ENCODE data around the gene PRMT7.
"Not testable (repeated sequence)": the region's sequence is repeated elsewhere in the genome, so short reads cannot be mapped to it uniquely, and the experiment has no call there.

The PRMT7 gene

DNA sequence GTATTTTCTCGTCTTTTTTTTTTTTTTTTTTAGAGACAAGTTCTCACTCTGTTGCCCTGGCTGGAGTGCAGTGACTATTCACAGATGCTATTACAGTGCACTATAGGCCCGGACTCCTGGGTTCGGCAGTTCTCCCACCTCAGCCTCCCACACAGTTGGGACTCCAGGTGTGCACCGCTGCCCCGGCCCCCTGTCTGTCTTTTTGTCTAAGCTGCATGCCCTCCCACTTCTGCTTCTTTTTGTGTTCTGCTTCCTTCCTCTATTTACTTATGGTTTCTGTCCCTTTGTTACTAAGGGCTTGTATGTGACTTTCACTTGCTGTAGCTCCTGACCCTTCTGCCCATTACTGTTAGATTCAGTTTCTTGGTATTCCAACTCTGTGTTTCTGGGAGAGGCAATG, 26.0 kb upstream of the PRMT7 start:
- DNase-seq, result peak; percentile 38

DNA sequence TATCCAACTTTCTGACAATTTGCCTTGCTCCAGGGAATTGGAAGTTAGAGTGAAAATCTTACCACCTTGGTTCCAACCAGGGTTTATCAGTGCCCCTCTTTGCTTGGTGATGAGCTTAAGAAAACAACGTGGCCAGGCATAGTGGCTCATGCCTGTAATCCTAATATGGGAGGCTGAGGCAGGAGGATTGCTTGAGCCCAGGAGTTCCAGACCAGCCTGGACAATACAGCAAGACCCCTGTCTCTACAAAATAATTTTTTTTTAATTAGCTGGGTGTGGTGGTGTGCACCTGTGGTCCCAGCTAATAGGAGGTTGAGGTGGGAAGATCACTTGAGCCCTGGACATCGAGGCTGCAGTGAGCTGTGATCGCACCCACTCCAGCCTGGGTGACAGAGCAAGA, 25.1 kb upstream of the PRMT7 start:
- DNase-seq, result no peak

DNA sequence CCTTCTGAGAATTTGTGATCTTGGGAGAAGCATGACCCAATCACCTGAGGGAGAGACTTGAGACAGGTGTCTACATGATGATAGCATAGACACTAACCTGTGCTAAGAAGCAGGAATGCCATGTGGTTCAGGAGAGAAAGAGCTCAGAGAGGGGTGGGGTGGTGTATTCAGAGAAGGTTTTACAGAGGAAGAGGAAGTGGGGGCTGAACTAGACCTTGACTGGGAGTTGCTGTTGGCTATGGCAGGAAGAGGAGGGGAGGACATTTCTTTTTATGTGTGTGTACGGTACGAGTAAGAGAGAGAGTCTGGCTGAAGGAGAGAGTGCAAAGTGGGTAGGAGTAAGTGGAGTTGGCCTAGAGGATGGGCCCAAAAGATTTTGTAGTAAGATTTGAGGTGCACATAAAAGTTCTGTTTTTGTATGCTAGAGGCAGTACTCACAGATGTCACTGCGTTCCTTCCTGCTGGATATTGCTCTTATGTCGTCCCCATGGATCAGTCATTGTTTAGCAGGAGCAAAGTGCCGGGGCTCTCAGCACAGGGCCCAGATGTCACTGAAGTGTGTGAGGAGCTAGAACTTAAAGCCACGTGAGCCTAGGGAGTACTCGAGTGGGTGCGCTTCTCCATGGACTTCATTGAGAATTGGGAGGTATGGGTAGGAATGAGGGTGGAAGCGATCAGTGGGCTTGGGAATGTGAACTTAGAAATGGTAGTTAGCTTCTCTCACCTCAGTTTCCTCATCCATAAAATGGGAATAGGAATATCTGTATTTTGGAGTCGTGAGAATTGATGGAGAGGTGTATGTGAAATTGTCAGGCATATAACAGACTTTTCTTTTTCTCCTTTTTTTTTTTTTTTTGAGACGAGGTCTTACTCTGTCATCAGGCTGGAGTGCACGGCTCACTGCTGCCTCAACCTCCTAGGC, 24.4 kb upstream of the PRMT7 start:
- peak; percentile 46 for DNase-seq

- DNase-seq, result no peak
Observed at GRCh38 chr16:68287276-68288251, 23.3 kb upstream of the PRMT7 start.

DNA sequence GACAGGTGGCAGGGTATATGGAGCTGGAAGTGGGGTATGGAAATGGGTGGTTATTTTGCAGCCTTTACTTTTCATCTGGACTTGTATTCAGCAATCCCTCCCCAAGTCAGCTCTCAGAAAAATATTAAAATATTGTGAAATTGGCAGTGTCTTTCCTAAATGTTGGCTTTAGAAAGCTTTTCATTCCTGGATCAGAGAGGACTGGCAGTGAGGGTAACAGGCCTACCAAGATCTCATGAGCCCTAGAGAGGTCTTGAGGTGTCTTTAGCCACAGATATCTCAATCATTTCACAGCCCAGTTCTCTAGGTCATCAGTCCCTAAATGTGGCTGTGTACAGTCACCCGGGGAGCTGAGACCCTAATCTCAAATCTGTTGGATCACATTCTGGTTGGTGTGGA, 22.6 kb upstream of the PRMT7 start:
- DNase-seq, result no peak

- not testable (repeated sequence) for DNase-seq
Observed at GRCh38 chr16:68288796-68289195, 22.0 kb upstream of the PRMT7 start.

- no peak for DNase-seq
Observed at GRCh38 chr16:68289202-68289601, 21.6 kb upstream of the PRMT7 start.

DNA sequence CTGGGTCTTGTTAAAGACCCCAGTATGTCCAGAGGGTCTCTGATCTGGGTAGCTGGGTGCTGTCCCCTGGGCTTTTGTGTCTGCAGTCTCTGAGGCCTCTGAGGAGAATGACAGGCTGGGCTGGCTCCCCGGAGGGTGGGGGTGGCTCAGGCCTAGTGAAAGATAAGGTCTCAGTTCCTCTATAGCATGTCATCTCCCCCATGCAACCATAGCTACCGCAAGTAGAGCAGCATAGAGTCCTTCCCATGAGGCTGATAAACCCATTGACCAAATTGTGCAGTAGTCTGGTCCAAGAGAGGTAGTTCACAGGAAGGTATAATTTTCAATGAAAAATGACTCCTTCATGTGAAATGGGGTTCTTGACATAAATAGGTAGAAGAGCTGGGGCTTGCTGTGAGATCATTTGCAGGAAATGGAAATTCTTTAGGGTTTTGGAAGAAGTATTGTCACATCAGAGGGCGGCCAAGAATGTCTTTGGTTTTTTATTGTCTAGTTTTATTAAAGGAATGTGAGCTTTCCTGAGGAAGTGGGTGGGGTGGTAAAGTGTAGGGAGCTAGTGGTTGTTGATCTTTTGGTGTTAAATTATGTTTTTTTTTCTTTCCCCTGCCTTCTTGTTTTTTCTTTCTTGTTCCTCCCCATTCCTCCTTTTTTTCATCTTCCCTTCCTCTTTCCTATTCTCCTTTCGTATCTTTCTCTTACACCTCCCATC, 21.0 kb upstream of the PRMT7 start:
- peak; percentile 3 for DNase-seq

GRCh38 chr16:68290450-68290849, 20.4 kb upstream of the PRMT7 start:
- DNase-seq, result no peak

DNA sequence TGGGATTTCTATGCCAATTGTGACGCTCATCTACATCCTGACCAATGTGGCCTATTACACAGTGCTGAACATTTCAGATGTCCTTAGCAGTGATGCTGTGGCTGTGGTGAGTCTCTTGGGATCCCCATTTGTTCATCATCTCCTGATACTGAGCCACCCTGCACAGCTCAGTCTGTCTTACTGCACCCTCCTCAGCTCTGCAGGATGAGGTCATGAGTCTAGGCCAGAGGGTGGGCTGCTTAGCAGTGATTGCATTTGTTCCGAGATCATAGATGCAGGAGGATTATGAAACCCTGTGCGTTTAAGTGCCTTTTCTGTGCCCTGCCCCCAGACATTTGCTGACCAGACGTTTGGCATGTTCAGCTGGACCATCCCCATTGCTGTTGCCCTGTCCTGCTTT, 19.6 kb upstream of the PRMT7 start:
- no peak for DNase-seq

DNA sequence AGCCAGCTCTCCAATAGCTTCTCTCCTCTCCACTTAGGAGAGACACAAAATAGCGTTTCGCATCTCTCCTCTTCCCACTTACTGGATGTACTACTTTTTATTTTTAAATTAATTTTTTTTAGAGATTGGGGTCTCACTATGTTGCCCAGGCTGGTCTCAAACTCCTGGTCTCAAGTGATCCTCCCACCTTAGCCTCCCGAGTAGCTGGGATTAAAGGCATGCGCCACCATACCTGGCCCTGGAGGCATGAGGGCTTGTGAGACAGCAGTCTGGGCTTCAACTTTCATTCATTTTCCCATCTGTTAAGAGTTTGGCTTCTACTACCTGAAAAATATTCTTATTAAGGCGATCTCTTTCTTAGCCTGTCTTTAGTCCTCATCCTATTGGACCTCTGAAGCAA, 18.4 kb upstream of the PRMT7 start:
- DNase-seq, result no peak

- no peak for DNase-seq
Observed at GRCh38 chr16:68296291-68296690, 14.5 kb upstream of the PRMT7 start.

- no peak for DNase-seq
Observed at GRCh38 chr16:68296693-68297092, 14.1 kb upstream of the PRMT7 start.

- DNase-seq, result no peak
Observed at GRCh38 chr16:68297908-68298307, 12.9 kb upstream of the PRMT7 start.

DNA sequence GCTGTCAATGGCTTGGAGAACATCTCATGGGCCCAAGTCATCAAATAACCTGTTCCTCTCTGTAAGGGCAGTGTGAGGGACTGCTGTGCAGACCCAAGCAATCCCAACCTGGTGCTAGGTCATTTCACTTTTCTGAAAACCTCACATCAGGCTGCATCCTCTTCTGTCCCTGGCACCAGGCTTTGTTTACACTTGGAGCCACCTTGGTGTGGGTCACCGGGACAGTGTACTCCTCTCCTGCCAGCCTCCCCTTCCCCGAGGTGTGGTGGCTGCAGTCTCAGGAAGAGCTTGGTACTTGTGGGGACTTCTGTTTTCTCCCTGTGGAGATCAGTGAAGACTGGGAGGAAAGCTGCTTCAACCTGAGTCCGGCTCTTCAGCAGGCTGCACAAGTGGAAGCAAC, 12.5 kb upstream of the PRMT7 start:
- no peak for DNase-seq

- DNase-seq, result no peak
Observed at GRCh38 chr16:68298907-68299561, 11.8 kb upstream of the PRMT7 start.

DNA sequence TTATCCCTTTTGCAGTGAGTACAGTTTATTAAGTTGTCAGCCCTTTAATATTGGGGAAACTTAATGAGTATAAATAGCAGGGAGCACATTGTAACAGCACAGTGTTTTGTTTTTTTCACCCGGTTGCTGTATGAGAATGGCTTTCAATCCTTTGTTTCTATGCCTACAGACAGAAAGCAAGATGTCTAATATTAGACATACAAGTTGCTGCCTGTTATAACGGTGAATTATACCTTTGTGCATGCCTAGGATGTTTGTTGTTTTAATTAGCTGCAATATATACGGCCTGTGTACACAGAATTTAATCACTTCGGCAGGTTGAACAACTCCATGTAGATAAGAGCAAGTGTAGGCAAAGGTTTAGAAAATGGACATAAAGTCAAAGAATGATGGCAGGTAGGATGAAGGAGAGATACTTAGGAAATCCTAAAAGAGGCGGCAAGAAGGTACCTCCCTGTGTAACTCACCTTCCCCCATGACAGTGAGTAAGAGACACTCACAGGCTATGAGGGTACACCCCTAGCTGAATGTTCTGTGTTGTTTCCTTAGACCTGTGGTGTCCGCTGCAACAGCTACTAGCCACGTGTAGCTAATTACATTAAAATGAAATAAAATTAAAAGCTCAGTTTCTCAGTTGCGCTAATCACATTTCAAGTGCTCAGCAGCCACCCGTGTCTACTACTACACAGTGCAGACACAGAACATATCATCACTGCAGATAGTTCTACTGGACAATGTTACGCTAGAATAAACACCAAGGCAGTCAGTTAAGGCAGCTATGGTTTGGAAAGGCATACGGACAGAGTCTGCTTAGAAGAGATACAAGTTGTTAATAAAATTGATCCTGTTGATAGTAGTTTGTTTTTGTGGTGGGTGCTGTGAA, 11.0 kb upstream of the PRMT7 start:
- no peak for DNase-seq

GRCh38 chr16:68300734-68301459, 9.9 kb upstream of the PRMT7 start:
- DNase-seq, result no peak

DNA sequence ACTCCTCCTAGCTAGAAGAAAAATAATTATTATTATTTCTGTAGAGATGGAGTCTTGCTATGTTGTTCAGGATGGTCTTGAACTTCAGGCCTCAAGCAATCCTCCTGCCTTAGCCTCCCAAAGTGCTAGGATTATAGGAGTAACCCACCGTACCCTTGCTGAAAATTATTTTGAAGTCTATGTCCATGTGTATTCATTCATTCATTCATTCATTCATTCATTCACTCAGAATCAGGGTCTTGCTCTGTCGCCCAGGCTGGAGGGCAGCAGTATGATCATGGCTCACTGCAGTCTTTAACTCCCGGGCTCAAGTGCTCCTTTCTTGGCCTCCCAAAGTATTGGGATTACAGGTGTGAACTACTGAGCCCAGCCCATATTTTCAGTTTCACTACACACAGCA, 4.2 kb upstream of the PRMT7 start:
- DNase-seq, result no peak

DNA sequence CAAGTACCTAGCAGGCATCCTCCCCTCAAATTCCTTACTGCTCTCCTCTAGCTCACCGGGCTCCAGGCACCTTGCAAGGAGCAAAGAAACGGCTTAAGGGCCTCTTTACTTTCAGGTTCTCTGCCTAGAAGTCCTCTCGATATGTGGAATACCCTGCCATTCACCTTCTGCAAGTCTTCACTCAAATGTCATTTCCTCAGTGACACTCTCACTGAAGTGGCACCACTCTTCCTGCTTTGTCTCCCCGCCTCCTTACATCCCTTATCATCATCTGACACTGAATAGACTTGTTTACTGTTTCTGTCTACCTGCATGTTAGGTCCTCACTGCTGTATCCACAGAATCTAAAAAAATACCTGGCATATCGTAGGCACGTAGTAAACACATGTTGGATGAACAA, 1.0 kb upstream of the PRMT7 start:
- no peak for DNase-seq

- no peak for DNase-seq
Observed at GRCh38 chr16:68310437-68310773, 414 bp upstream of the PRMT7 start.
